Measurements from ENCODE around the gene KRCC1.
"Not testable (repeated sequence)": the region's sequence is repeated elsewhere in the genome, so short reads cannot be mapped to it uniquely, and the experiment has no call there.

The KRCC1 gene

GRCh38 chr2:88038263-88039105 lies 17.1 kb downstream of the KRCC1 start:
- DNase-seq (ENCODE audit: low read depth), result no peak

GRCh38 chr2:88036606-88037005 lies 19.0 kb downstream of the KRCC1 start:
- no peak for DNase-seq (ENCODE audit: low read depth)

- DNase-seq (ENCODE audit: low read depth), result no peak
These were observed 19.4 kb downstream of the KRCC1 start for GRCh38 chr2:88036182-88036581.

- DNase-seq (ENCODE audit: low read depth), result no peak
These were observed 23.4 kb downstream of the KRCC1 start for GRCh38 chr2:88032070-88032702.

GRCh38 chr2:88028931-88029330 lies 26.7 kb downstream of the KRCC1 start:
- DNase-seq (ENCODE audit: low read depth), result no peak

DNA sequence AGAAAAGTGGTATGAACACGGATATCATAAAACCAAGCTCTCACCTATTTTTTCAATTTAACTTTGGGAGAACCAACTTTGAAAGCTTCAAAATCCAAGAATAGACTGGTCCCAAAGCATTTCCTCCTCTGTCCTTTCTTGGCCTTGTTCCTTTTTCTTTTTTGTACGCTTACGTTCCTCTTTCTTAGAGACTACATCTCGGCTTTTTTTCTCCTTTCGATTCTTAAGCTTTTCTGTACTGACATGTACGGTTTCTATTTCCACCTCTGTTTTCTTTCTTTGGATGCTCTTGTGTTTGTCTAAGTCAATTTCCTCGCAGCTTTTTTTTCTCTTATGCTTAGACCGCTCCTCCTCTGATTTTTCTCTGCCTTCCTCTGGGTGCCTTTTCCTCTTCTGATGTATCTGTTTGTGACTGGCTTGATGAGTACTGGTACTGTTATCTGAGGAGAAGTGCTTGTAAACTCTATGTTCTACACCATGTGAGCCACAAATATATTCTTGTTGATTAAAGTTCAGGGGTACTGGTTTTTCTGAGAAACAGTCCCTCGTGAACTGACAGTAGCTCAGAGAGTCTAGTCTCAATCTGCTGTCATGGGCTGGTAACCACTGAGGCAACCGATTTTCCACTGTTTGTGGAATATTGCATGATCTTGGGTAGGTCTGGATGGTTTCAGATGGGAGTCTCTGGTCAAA lies 27.7 kb downstream of the KRCC1 start:
- DNase-seq (ENCODE audit: low read depth), result no peak

- no peak for DNase-seq (ENCODE audit: low read depth)
These were observed 31.1 kb downstream of the KRCC1 start for GRCh38 chr2:88024509-88024908.

DNA sequence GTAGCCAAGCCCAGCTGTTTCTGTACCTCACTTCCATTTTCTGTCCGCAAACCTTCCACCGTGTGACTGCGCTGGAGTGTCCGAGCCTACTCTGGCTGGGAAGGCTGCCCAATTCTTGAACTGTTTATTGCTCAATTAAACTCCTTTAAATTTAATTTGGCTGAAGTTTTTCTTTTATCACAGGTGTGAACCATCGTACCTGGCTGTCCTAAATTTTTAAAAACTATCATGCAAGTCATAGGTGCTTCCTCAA lies 33.0 kb downstream of the KRCC1 start:
- DNase-seq (ENCODE audit: low read depth), result no peak

GRCh38 chr2:88019985-88020384 lies 35.6 kb downstream of the KRCC1 start:
- no peak for DNase-seq (ENCODE audit: low read depth)

DNA sequence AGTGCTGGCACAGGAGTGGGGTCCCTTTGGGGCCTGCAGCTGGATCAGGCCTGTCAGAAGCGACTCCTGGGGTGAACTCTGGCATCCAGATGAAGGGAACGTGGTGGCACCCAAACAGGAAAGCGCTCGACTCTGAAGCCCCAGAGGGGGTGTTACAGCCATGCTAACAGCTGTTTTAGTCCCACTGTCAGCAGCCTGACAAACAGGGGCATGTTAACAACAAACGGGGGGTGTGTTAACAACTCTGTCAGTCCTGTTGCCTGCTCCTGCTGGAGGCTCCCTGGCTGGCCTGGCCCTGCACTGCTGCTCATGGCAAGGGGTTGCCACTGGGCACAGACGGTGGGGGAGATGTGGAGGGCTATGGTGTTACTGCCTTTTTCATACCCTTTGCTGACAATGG lies 36.7 kb downstream of the KRCC1 start:
- DNase-seq (ENCODE audit: low read depth), result no peak

- not testable (repeated sequence) for DNase-seq (ENCODE audit: low read depth)
These were observed 37.3 kb downstream of the KRCC1 start for GRCh38 chr2:88018077-88018805.

DNA sequence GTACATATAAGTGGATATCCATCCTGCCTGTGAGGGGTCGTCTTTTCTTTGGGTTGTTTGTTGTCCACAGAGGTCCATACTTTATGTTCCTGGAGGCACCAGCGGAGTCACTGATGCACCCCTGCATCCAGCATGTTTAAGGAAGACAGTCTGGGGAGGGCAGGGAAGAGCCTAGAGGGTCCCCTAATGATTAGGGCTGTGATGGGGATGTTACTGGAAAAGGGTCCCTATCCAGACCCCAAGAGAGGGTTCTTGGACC lies 37.9 kb downstream of the KRCC1 start:
- not testable (repeated sequence) for DNase-seq (ENCODE audit: low read depth)

- DNase-seq (ENCODE audit: low read depth), result no peak
These were observed 38.4 kb downstream of the KRCC1 start for GRCh38 chr2:88016960-88017779.

GRCh38 chr2:88016086-88016959 lies 39.3 kb downstream of the KRCC1 start, which contains the start of gene RNU2-63P:
TSS of gene RNU2-63P (minus strand) at chr2:88016547.
- DNase-seq (ENCODE audit: low read depth), result peak; percentile 59

DNA sequence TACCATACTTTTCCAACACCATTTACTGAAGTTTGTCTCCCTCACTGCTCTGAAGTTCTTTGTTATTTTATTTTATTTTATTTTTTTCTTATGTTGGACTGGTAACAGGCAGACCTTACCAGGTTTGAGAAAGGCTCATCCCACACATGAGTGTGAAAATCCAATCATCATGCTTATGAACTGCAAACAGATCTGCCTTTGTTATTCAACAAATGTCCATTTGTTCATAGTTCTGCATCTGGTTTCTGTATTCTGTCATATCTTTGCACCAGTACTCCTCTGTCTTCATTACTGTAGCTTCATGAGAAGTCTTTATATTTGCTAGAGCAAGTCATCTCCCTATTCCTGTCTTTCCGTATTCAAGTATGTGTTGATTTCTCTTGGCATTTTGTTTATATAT lies 44.6 kb downstream of the KRCC1 start:
- no peak for DNase-seq (ENCODE audit: low read depth)

DNA sequence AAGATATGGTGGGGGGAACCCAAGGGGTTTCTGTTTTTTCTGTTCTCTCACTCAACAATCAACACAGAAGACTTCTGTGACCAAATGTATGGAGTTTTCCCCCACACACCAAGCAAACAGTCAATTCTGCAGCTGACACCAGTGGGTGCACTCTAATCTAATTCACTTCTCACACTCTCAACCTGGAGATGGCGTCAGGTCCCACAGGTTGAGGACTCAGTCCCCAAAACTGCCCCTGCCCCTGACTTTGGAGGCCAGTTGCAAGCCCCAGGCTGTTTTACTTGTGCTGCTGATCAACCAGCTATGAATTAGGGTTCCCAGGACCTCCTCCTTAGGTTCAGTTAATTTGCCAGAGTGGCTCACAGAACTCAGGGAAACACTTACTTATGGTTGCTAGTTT lies 45.4 kb downstream of the KRCC1 start:
- no peak for DNase-seq (ENCODE audit: low read depth)

DNA sequence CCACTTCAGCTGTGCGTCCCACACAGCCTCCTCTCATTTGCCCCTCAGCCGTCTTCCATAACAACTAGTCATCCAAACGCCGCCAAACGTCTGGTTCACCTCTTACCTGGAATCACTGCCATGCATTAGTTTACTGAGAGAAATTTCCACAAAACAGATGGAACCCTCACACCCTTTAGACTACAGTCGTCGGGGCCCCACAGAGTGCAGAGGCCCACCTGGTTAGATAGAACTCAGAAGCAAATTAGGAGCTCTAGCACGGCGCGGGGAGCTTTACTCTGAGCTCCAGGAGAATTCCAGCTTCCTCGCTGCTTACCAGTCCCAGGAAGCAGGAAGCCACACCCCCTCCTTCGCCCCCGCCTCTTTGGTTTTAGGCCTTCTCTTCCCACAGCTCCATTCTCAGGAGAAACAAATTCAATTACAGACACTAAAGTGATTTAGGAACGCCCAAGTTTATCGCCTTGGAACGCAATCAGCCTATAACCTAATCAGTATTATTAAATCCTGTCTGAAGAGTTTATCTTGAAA lies 48.6 kb downstream of the KRCC1 start:
- DNase-seq (ENCODE audit: low read depth), result no peak

- no peak for DNase-seq (ENCODE audit: low read depth)
These were observed 49.8 kb downstream of the KRCC1 start for GRCh38 chr2:88005776-88006175.

DNA sequence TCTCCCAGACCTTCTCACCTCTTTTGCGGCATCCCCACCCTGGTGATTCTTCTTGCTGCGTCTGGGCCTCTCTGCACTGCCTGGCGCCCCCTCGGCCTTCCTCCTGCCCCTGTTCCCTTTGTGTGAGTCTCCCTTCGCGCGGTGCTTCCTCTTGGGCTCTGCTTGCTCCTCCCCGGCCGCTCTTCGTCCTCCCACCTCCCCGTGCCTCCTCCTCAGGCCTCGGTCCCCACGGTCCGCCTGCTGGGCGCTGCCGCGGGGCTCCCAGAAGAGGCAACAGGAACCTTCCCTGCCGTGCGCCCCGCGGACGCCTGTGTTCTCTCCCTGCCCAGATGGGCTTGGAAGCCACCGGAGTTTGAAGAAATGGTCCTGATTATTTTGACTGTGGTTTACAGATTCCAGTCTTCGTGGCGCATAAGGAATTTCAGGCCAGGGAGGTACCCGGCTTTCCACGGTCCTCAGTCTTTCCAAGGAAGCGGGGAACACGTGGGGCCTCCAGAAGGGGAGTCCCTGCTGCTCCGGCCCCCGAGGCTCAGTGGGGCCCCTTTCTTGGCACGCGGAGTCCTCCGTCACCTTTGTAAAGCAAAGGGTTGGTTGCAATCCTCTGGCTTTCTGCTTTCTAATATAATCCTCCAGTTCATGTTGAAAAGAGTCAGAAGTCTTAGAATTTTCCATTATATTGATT lies 52.4 kb downstream of the KRCC1 start:
- DNase-seq (ENCODE audit: low read depth), result no peak

DNA sequence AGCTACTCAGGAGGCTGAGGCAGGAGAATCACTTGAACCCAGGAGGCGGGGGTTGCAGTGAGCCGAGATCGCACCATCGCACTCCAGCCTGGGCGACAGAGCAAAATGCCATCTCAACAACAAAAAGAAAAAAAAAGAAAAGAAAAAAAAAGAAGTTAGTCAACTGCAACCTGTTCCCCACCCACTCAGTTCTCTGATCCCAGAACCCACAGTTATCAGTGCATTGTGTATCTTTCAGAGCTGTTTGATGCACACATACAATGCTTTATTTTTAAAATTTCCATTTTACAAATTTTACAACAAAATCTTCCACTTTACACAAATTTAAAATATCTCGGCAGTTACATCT lies 53.2 kb downstream of the KRCC1 start:
- DNase-seq (ENCODE audit: low read depth), result no peak
